Measurements from ENCODE around the gene LIPK. TPM values are rescaled to one million over a fixed set of nuclear protein-coding genes. Genes with fewer than 3 reads are reported as not detected.
"Not testable (repeated sequence)": the region's sequence is repeated elsewhere in the genome, so short reads cannot be mapped to it uniquely, and the experiment has no call there.

LIPK gene
- total and polyA plus RNA-seq, 2 experiments from 2014 or later = not detected

- not testable (repeated sequence) for H3K4me1 ChIP-seq (ENCODE audit: insufficient read depth); H3F3A ChIP-seq (replicated peaks; ENCODE audit: low read depth); H4K20me1 ChIP-seq (replicated peaks; ENCODE audit: insufficient read depth); ATAC-seq; H3K4me3 Mint-ChIP-seq; H3K36me3 ChIP-seq (ENCODE audit: insufficient read depth); H3K9me3 Mint-ChIP-seq; H3K79me2 ChIP-seq (replicated peaks; ENCODE audit: insufficient read depth); H3K27ac ChIP-seq (ENCODE audit: low read depth); H2AFZ ChIP-seq; H3K36me3 Mint-ChIP-seq (ENCODE audit: low read depth); H3K27me3 Mint-ChIP-seq (ENCODE audit: insufficient read depth, low read depth, poor library complexity); H3K4me2 ChIP-seq; H3K4me3 ChIP-seq; DNase-seq (ENCODE audit: low spot score); H3K4me1 Mint-ChIP-seq; H3K27me3 ChIP-seq (ENCODE audit: insufficient read depth); H3K9me2 ChIP-seq (ENCODE audit: insufficient read depth); H3K27ac Mint-ChIP-seq
These were observed 35.9 kb downstream of the LIPK start for GRCh38 chr10:88741921-88742320.

GRCh38 chr10:88742448-88742847 is 36.4 kb downstream of the LIPK start:
- Histone ChIP-seq H3K36me3 (ENCODE audit: insufficient read depth) (no peaks in the 10 kb centered on the region), H3K4me2 (no peak overlapping the region), H3F3A (replicated peaks; ENCODE audit: low read depth) (no peaks in the 10 kb centered on the region), H3K27me3 (ENCODE audit: insufficient read depth) (no peaks in the 10 kb centered on the region), H4K20me1 (replicated peaks; ENCODE audit: insufficient read depth) (no peaks in the 10 kb centered on the region), H3K4me3 (no peak overlapping the region), H3K27ac (ENCODE audit: low read depth) (no peak overlapping the region), H3K9me2 (ENCODE audit: insufficient read depth) (no peaks in the 10 kb centered on the region), H2AFZ (no peak overlapping the region), H3K4me1 (ENCODE audit: insufficient read depth) (no peaks in the 10 kb centered on the region), H3K79me2 (replicated peaks; ENCODE audit: insufficient read depth) (no peaks in the 10 kb centered on the region)
- Mint-ChIP-seq H3K36me3 (ENCODE audit: low read depth) (no peaks in the 10 kb centered on the region), H3K4me1 (no peaks in the 10 kb centered on the region; the same call in 2 of the 3 replicates), H3K4me3 (no peak overlapping the region), H3K27me3 (ENCODE audit: insufficient read depth, low read depth, poor library complexity) (no peaks in the 10 kb centered on the region), H3K27ac (no peak overlapping the region), H3K9me3 (no peaks in the 10 kb centered on the region)
- no peak for ATAC-seq
- DNase-seq (ENCODE audit: low spot score) = no peak
- TF ChIP-seq ZNF331 (CRISPR knock-in tag; IDR thresholded peaks at IDR 0.05; ENCODE audit: low read depth) (no peak), EZH2 (IDR thresholded peaks at IDR 0.05; ENCODE audit: low read depth, unreplicated experiment) (no peak), NANOG (IDR thresholded peaks at IDR 0.05; ENCODE audit: borderline replicate concordance) (no peak), ETS1 (IDR thresholded peaks at IDR 0.05) (no peak), CTCF (conservative IDR thresholded peaks at IDR 0.05; ENCODE audit: low read depth in 2 of 2) (no peak), ZNF114 (CRISPR knock-in tag; IDR thresholded peaks at IDR 0.05) (no peak), EZH2phosphoT487 (IDR thresholded peaks at IDR 0.05; ENCODE audit: unreplicated experiment) (no peak), POLR2AphosphoS5 (IDR thresholded peaks at IDR 0.05; ENCODE audit: low read depth) (no peak), CREB1 (CRISPR knock-in tag; IDR thresholded peaks at IDR 0.05; ENCODE audit: low read depth) (no peak), JUNB (IDR thresholded peaks at IDR 0.05; ENCODE audit: unreplicated experiment) (no peak)
- TF ChIP-seq, protein P1, sequence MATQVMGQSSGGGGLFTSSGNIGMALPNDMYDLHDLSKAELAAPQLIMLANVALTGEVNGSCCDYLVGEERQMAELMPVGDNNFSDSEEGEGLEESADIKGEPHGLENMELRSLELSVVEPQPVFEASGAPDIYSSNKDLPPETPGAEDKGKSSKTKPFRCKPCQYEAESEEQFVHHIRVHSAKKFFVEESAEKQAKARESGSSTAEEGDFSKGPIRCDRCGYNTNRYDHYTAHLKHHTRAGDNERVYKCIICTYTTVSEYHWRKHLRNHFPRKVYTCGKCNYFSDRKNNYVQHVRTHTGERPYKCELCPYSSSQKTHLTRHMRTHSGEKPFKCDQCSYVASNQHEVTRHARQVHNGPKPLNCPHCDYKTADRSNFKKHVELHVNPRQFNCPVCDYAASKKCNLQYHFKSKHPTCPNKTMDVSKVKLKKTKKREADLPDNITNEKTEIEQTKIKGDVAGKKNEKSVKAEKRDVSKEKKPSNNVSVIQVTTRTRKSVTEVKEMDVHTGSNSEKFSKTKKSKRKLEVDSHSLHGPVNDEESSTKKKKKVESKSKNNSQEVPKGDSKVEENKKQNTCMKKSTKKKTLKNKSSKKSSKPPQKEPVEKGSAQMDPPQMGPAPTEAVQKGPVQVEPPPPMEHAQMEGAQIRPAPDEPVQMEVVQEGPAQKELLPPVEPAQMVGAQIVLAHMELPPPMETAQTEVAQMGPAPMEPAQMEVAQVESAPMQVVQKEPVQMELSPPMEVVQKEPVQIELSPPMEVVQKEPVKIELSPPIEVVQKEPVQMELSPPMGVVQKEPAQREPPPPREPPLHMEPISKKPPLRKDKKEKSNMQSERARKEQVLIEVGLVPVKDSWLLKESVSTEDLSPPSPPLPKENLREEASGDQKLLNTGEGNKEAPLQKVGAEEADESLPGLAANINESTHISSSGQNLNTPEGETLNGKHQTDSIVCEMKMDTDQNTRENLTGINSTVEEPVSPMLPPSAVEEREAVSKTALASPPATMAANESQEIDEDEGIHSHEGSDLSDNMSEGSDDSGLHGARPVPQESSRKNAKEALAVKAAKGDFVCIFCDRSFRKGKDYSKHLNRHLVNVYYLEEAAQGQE (IDR thresholded peaks at IDR 0.05; ENCODE audit: unreplicated experiment) = no peak
